CD8-positive, alpha-beta memory T cell (primary cell): Measurements from ENCODE around the gene SLC25A38. TPM values are rescaled to one million over a fixed set of nuclear protein-coding genes. Genes with fewer than 3 reads are reported as not detected.
"Not testable (repeated sequence)": the region's sequence is repeated elsewhere in the genome, so short reads cannot be mapped to it uniquely, and the experiment has no call there.

Experiments
- CTCF ChIA-PET: fragments of 350-600 bp; sonication (Branson Sonifier 250); formaldehyde crosslinking; loops from one replicate; lab custom pipeline; 2021; ENCODE audit warnings: antibody characterized with exemption; lab: Charles Lee
- POLR2A ChIA-PET: fragments of 350-600 bp; sonication (Branson Sonifier 250); formaldehyde crosslinking; loops from one replicate; lab custom pipeline; 2021; ENCODE audit warnings: antibody characterized with exemption; lab: Charles Lee
- DNase-seq, 5 donors: peaks; one replicate each; pipeline versions ENCODE4 v3.0.0 to v3.0.0-alpha.2; 2020 to 2022; ENCODE audit warnings: mixed read lengths in 1 of 5
- H3K27ac ChIP-seq: one replicate; pipeline ENCODE4 v1.7.0; 2013; ENCODE audit warnings: low read depth, mild to moderate bottlenecking, low read length, moderate library complexity
- H3K27me3 ChIP-seq: 2 replicates; pipeline ENCODE4 v1.7.0; 2013; ENCODE audit warnings: low read length, mild to moderate bottlenecking; ENCODE audit not compliant: insufficient read depth, poor library complexity, severe bottlenecking
- H3K36me3 ChIP-seq: 2 replicates; pipeline ENCODE4 v1.7.0; 2013; ENCODE audit warnings: mild to moderate bottlenecking, low read length, moderate library complexity; ENCODE audit not compliant: insufficient read depth
- H3K4me1 ChIP-seq: 2 replicates; pipeline ENCODE4 v1.7.0; 2013; ENCODE audit warnings: mild to moderate bottlenecking, low read length, moderate library complexity; ENCODE audit not compliant: insufficient read depth
- H3K4me3 ChIP-seq: 2 replicates; pipeline ENCODE4 v1.7.0; 2013; ENCODE audit warnings: mild to moderate bottlenecking, low read length
- H3K9me3 ChIP-seq: 2 replicates; pipeline ENCODE4 v1.7.0; 2013; ENCODE audit warnings: mild to moderate bottlenecking, low read length
- H3K27ac Mint-ChIP-seq, 8 donors: one replicate each; pipeline ENCODE4 v1.8.0; 2020 to 2021; ENCODE audit warnings: mixed read lengths in 8 of 8, mild to moderate bottlenecking in 6 of 8, inconsistent platforms in 3 of 8, moderate library complexity in 3 of 8
- H3K27me3 Mint-ChIP-seq, 2 donors: one replicate each; pipeline ENCODE4 v1.8.0; 2020 to 2021; ENCODE audit warnings: mixed read lengths in 2 of 2, mild to moderate bottlenecking in 1 of 2, moderate library complexity in 1 of 2
- H3K36me3 Mint-ChIP-seq, 3 donors: one replicate each; pipeline ENCODE4 v1.8.0; 2020 to 2021; ENCODE audit warnings: mixed read lengths in 3 of 3, inconsistent platforms in 1 of 3, mild to moderate bottlenecking in 1 of 3
- H3K4me1 Mint-ChIP-seq, 3 donors: one replicate each; pipeline ENCODE4 v1.8.0; 2020 to 2021; ENCODE audit warnings: mixed read lengths in 3 of 3, inconsistent platforms in 1 of 3, mild to moderate bottlenecking in 1 of 3
- H3K4me3 Mint-ChIP-seq, 7 donors: one replicate each; pipeline ENCODE4 v1.8.0; 2020 to 2021; ENCODE audit warnings: mixed read lengths in 7 of 7, mild to moderate bottlenecking in 6 of 7, moderate library complexity in 4 of 7, inconsistent platforms in 2 of 7
- H3K9me3 Mint-ChIP-seq, 5 donors: one replicate each; pipeline ENCODE4 v1.8.0; 2020 to 2022; ENCODE audit warnings: mixed read lengths in 5 of 5, mild to moderate bottlenecking in 3 of 5, moderate library complexity in 2 of 5, inconsistent platforms in 1 of 5
- polyA plus RNA-seq: library from polyadenylated mRNA; unstranded; fragments of 300-500 nt; fragmentation: Illumina TruSeq; gene quantifications from one replicate; pipeline ENCODE4 v1.2.3, GENCODE V29; 2021
- total RNA-seq, 2 experiments: library from RNA; stranded (reverse); gene quantifications; one replicate each; pipeline ENCODE4 v1.2.3, GENCODE V29; 2021

SLC25A38 gene
- total and polyA plus RNA-seq, 3 experiments from 2014 or later: 55.6 to 73.0 (median 71.3) TPM

GRCh38 chr3:39415302-39415701, 32.1 kb downstream of the SLC25A38 start:
- H3K27ac ChIP-seq, H3K9me3 Mint-ChIP-seq, H3K9me3 ChIP-seq, DNase-seq, H3K4me3 ChIP-seq, H3K27me3 Mint-ChIP-seq, H3K4me1 ChIP-seq, H3K27me3 ChIP-seq, H3K4me3 Mint-ChIP-seq: not testable (repeated sequence)
- H3K4me1 Mint-ChIP-seq: peaks cover 17 to 30% (median 29%) of the 10 kb centered on the region in 3 donors
- ChIA-PET CTCF (interaction anchor here (1.0 to 3.9 kb wide), 2 partner anchors 8 to 759 kb away, joined by 3 to 26 read pairs; partner anchors contain the start of gene RPSA), POLR2A (interaction anchor here (0.7 to 1.2 kb wide), 2 partner anchors 9 to 33 kb away, joined by 5 to 8 read pairs; partner anchors contain the start of gene RPSA)
- peaks cover 20% of the 10 kb centered on the region for H3K36me3 ChIP-seq
- H3K27ac Mint-ChIP-seq: peak overlapping the region in 1 of 8 donors; percentile 88
- H3K36me3 Mint-ChIP-seq: peaks cover 6 to 48% (median 18%) of the 10 kb centered on the region in 3 donors

GRCh38 chr3:39415983-39416382, 32.8 kb downstream of the SLC25A38 start:
- peaks cover 13 to 25% (median 22%) of the 10 kb centered on the region in 3 donors for H3K4me1 Mint-ChIP-seq
- DNase-seq: no peak
- H3K27ac ChIP-seq: no peak overlapping the region
- no peaks in the 10 kb centered on the region for H3K27me3 ChIP-seq
- CTCF ChIA-PET: interaction anchor here (3.9 kb wide), 1 partner anchor 9 kb away, joined by 26 read pairs; the partner anchor contains the start of gene RPSA
- H3K4me1 ChIP-seq: peaks cover 4% of the 10 kb centered on the region
- H3K27ac Mint-ChIP-seq: peak overlapping the region in 2 of 8 donors; percentile 17 to 29
- H3K4me3 ChIP-seq: no peak overlapping the region
- H3K36me3 Mint-ChIP-seq: peaks cover 6 to 41% (median 16%) of the 10 kb centered on the region in 3 donors
- H3K36me3 ChIP-seq: peaks cover 15% of the 10 kb centered on the region
- POLR2A ChIA-PET: interaction anchor here (0.7 to 1.2 kb wide), 2 partner anchors 9 to 34 kb away, joined by 5 to 8 read pairs; partner anchors contain the start of gene RPSA
- H3K9me3 Mint-ChIP-seq: no peaks in the 10 kb centered on the region
- no peaks in the 10 kb centered on the region for H3K9me3 ChIP-seq
- no peak overlapping the region for H3K4me3 Mint-ChIP-seq
- peaks cover 0 to 2% of the 10 kb centered on the region in 2 donors for H3K27me3 Mint-ChIP-seq

- peaks cover 0 to 31% (median 10%) of the 10 kb centered on the region in 3 donors for H3K36me3 Mint-ChIP-seq
- H3K4me3 Mint-ChIP-seq, H3K4me3 ChIP-seq, H3K4me1 ChIP-seq, H3K27me3 Mint-ChIP-seq, H3K27me3 ChIP-seq, DNase-seq, H3K9me3 Mint-ChIP-seq, H3K36me3 ChIP-seq, H3K9me3 ChIP-seq, H3K27ac Mint-ChIP-seq, H3K27ac ChIP-seq: not testable (repeated sequence)
- CTCF ChIA-PET: interaction anchor here (0.9 to 3.9 kb wide), 3 partner anchors 10 to 30 kb away, joined by 3 to 26 read pairs (median 7); partner anchors contain the start of gene RPSA
- POLR2A ChIA-PET: interaction anchor here (0.5 to 0.8 kb wide), 4 partner anchors 10 to 272 kb away, joined by 3 to 6 read pairs (median 4); partner anchors contain the start of gene RPSA
- peaks cover 5 to 16% (median 16%) of the 10 kb centered on the region in 3 donors for H3K4me1 Mint-ChIP-seq
These were observed 33.8 kb downstream of the SLC25A38 start for GRCh38 chr3:39416998-39417397.

GRCh38 chr3:39418556-39419225, 35.5 kb downstream of the SLC25A38 start:
- H3K9me3 Mint-ChIP-seq, CTCF ChIA-PET, H3K27me3 Mint-ChIP-seq, H3K4me3 Mint-ChIP-seq, H3K36me3 ChIP-seq, H3K4me3 ChIP-seq, POLR2A ChIA-PET, H3K4me1 ChIP-seq, H3K27ac ChIP-seq, DNase-seq, H3K9me3 ChIP-seq, H3K27me3 ChIP-seq: not testable (repeated sequence)
- Mint-ChIP-seq H3K4me1 (peaks cover 1 to 12% (median 10%) of the 10 kb centered on the region in 3 donors), H3K27ac (peak overlapping the region in 2 of 8 donors; percentile 3 to 15), H3K36me3 (peaks cover 0 to 14% (median 4%) of the 10 kb centered on the region in 3 donors)

GRCh38 chr3:39419742-39420315, 36.7 kb downstream of the SLC25A38 start:
- POLR2A ChIA-PET: no interaction called here

GRCh38 chr3:39420543-39420942, 37.4 kb downstream of the SLC25A38 start:
- H3K4me3 Mint-ChIP-seq: no peak overlapping the region
- CTCF ChIA-PET: no interaction called here
- POLR2A ChIA-PET: no interaction called here

More at GRCh38 chr3:39419742-39420315, 36.7 kb downstream of the SLC25A38 start:
- Histone ChIP-seq H3K4me1 (no peaks in the 10 kb centered on the region), H3K27ac (no peak overlapping the region), H3K4me3 (no peak overlapping the region), H3K36me3 (no peaks in the 10 kb centered on the region), H3K27me3 (no peaks in the 10 kb centered on the region), H3K9me3 (no peaks in the 10 kb centered on the region)
- Mint-ChIP-seq H3K4me1 (peaks cover 1 to 12% (median 10%) of the 10 kb centered on the region in 3 donors), H3K9me3 (no peaks in the 10 kb centered on the region), H3K27ac (no peak overlapping the region), H3K4me3 (no peak overlapping the region), H3K36me3 (peaks cover 0 to 3% (median 3%) of the 10 kb centered on the region in 3 donors), H3K27me3 (peaks cover 0 to 2% of the 10 kb centered on the region in 2 donors)
- DNase-seq: no peak
- CTCF ChIA-PET: no interaction called here

GRCh38 chr3:39423436-39423970, 40.3 kb downstream of the SLC25A38 start:
- no peaks in the 10 kb centered on the region for H3K27me3 Mint-ChIP-seq
- H3K36me3 Mint-ChIP-seq: peaks cover 0 to 5% (median 0%) of the 10 kb centered on the region in 3 donors
- no peak for DNase-seq
- Histone ChIP-seq H3K4me3 (no peak overlapping the region), H3K27me3 (no peaks in the 10 kb centered on the region), H3K36me3 (no peaks in the 10 kb centered on the region), H3K4me1 (no peaks in the 10 kb centered on the region), H3K9me3 (no peaks in the 10 kb centered on the region), H3K27ac (no peak overlapping the region)
- no peaks in the 10 kb centered on the region for H3K4me1 Mint-ChIP-seq
- no peaks in the 10 kb centered on the region for H3K9me3 Mint-ChIP-seq
- H3K4me3 Mint-ChIP-seq: no peak overlapping the region
- CTCF ChIA-PET: no interaction called here
- H3K27ac Mint-ChIP-seq: no peak overlapping the region
- POLR2A ChIA-PET: interaction anchor here (0.5 kb wide), 1 partner anchor 1413 kb away, joined by 3 read pairs; no protein-coding TSS in a partner anchor

More at GRCh38 chr3:39420543-39420942, 37.4 kb downstream of the SLC25A38 start:
- H3K27me3 ChIP-seq: no peaks in the 10 kb centered on the region
- no peak overlapping the region for H3K4me3 ChIP-seq
- no peaks in the 10 kb centered on the region for H3K9me3 ChIP-seq
- no peaks in the 10 kb centered on the region for H3K9me3 Mint-ChIP-seq
- H3K36me3 ChIP-seq: no peaks in the 10 kb centered on the region
- H3K4me1 ChIP-seq: no peaks in the 10 kb centered on the region
- H3K4me1 Mint-ChIP-seq: peaks cover 1 to 12% (median 10%) of the 10 kb centered on the region in 3 donors
- H3K36me3 Mint-ChIP-seq: peaks cover 0 to 3% (median 2%) of the 10 kb centered on the region in 3 donors
- H3K27ac Mint-ChIP-seq: no peak overlapping the region
- no peak overlapping the region for H3K27ac ChIP-seq
- no peak for DNase-seq
- H3K27me3 Mint-ChIP-seq: peaks cover 0 to 2% of the 10 kb centered on the region in 2 donors
